Measurements from ENCODE around the gene IFITM5. TPM values are rescaled to one million over a fixed set of nuclear protein-coding genes. Genes with fewer than 3 reads are reported as not detected.
A peak's percentile ranks its signal among the peaks of the same experiment; 100 is the strongest.
"Not testable (repeated sequence)": the region's sequence is repeated elsewhere in the genome, so short reads cannot be mapped to it uniquely, and the experiment has no call there.

Gene IFITM5
- total RNA-seq, 4 donors from 2014 or later, result not detected

DNA sequence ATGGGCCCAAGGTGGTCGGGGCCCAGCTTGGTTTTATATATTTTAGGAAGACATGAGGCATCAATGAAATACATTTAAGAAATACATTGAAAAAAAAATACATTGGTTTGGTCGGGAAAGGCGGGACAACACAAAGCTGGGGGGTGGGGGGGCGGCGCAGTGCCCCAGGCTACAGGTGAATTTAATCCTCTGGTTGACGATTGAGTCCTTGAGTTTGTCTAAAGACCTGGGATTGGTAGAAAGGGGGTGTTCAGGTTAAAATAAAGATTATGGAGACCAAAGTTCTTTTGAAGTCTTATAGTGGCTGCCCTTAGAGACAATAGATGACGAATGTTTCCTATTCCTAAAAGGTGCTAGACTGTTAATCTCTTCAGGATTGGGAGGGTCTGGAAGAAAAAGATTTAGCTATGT is 17.6 kb upstream of the IFITM5 start:
- Histone ChIP-seq H3K9me3 (peaks cover 0 to 3% (median 0%) of the 10 kb centered on the region in 4 donors), H3K4me3 (peak overlapping the region; percentile 52 to 71 (median 56)), H3K27me3 (peaks cover 0 to 19% (median 8%) of the 10 kb centered on the region in 4 donors), H3K36me3 (no peaks in the 10 kb centered on the region), H3K27ac (replicated peaks in 1 of 4) (peak overlapping the region; percentile 76 to 86 (median 78)), H3K4me1 (peaks cover 8 to 49% (median 43%) of the 10 kb centered on the region in 4 donors)
- WGBS, result 74% methylated on average over 7 of the region's 7 CpGs
- DNase-seq (ENCODE audit: extremely low spot score), result no peak
- TF ChIP-seq, protein P1, sequence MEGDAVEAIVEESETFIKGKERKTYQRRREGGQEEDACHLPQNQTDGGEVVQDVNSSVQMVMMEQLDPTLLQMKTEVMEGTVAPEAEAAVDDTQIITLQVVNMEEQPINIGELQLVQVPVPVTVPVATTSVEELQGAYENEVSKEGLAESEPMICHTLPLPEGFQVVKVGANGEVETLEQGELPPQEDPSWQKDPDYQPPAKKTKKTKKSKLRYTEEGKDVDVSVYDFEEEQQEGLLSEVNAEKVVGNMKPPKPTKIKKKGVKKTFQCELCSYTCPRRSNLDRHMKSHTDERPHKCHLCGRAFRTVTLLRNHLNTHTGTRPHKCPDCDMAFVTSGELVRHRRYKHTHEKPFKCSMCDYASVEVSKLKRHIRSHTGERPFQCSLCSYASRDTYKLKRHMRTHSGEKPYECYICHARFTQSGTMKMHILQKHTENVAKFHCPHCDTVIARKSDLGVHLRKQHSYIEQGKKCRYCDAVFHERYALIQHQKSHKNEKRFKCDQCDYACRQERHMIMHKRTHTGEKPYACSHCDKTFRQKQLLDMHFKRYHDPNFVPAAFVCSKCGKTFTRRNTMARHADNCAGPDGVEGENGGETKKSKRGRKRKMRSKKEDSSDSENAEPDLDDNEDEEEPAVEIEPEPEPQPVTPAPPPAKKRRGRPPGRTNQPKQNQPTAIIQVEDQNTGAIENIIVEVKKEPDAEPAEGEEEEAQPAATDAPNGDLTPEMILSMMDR (IDR thresholded peaks at IDR 0.05), result no peak
- TF ChIP-seq POLR2AphosphoS5 (IDR thresholded peaks at IDR 0.05) (no peak), EP300 (IDR thresholded peaks at IDR 0.05) (no peak), POLR2A (IDR thresholded peaks at IDR 0.05; ENCODE audit: low read depth) (no peak)
- intact Hi-C loops (cut with DNase I), result no loop called here

DNA sequence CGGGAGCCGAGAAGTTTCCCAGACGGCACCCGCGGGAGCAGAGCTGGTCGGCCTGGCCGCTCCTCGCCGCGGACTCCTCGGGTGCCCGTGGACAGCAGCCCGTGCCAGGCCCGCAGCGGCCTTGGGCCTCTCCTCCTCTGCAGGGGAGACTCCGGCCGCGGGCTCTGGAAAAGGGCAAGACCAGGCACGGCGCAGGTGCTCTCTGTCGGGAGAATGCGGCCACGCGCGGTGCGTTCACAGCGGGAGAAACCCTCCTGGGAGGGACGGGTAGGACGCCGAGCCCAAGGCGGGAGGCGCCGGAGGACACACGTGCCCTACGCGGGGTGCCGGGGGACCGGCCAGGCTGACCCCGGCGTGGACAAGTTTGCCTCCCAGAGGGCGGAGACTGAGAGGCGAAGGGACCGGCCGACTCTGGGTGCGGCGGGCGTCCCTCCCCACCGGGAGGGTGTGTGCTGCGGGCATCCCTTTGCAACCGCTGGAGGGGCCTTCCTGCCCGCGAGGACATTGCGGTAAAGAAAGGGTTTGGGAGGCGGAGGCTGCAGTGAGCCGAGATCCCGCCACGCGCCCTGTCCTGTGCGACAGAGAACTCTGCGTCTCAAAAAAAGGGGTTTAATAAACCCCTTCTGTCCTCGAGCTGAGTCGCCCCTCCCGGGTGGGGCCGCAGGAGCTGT is 16.8 kb upstream of the IFITM5 start:
- no peaks in the 10 kb centered on the region for H3K36me3 ChIP-seq
- H3K4me1 ChIP-seq, result peaks cover 8 to 52% (median 46%) of the 10 kb centered on the region in 4 donors
- intact Hi-C loops (cut with DNase I), result no loop called here
- TF ChIP-seq EP300 (IDR thresholded peaks at IDR 0.05) (no peak), POLR2A (IDR thresholded peaks at IDR 0.05; ENCODE audit: low read depth) (no peak), POLR2AphosphoS5 (IDR thresholded peaks at IDR 0.05) (peak in 1 of 2 donors; percentile 10)
- TF ChIP-seq, protein P1 (IDR thresholded peaks at IDR 0.05), result no peak
- peak overlapping the region; percentile 52 to 71 (median 56) for H3K4me3 ChIP-seq
- peak overlapping the region; percentile 76 to 86 (median 78) for H3K27ac ChIP-seq (replicated peaks in 1 of 4)
- 52% methylated on average over 36 of the region's 64 CpGs for WGBS
- no peak for DNase-seq (ENCODE audit: extremely low spot score)
- peaks cover 0 to 3% (median 0%) of the 10 kb centered on the region in 4 donors for H3K9me3 ChIP-seq
- H3K27me3 ChIP-seq, result peaks cover 0 to 19% (median 8%) of the 10 kb centered on the region in 4 donors

DNA sequence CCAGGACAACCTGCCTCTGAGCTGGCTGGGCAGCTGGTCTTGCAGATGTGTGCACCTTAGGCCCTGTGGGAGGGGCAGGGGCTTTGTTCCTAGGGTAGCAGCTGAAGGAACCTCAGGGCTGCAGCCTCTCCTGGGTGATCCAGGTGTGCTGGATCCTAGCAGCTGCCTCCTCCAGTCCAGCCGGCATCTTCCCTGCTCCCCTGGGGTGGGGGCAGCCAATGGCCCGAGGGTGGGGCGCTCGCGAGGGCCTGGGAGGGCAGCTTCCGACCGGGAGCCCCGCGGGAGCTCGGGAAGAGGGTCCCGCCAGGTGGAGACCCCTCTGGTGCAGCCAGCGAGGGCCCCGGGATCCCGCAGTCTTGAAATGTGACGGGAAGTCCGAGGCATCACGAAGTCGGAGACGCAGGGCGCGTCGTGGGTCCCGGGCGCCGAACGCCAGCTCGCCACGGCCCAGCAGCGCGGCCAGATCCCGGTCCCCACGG is 16.2 kb upstream of the IFITM5 start:
- Histone ChIP-seq H3K27me3 (peaks cover 0 to 19% (median 8%) of the 10 kb centered on the region in 4 donors), H3K27ac (replicated peaks in 1 of 4) (peak overlapping the region; percentile 76 to 86 (median 78)), H3K4me1 (peaks cover 8 to 48% (median 42%) of the 10 kb centered on the region in 4 donors), H3K36me3 (no peaks in the 10 kb centered on the region), H3K9me3 (peaks cover 0 to 3% (median 0%) of the 10 kb centered on the region in 4 donors), H3K4me3 (peak overlapping the region; percentile 52 to 71 (median 56))
- no peak for DNase-seq (ENCODE audit: extremely low spot score)
- no peak for TF ChIP-seq POLR2A (IDR thresholded peaks at IDR 0.05; ENCODE audit: low read depth)
- TF ChIP-seq, protein P1 (IDR thresholded peaks at IDR 0.05), result no peak
- 55% methylated on average over 27 of the region's 32 CpGs for WGBS
- intact Hi-C loops (cut with DNase I), result no loop called here

DNA sequence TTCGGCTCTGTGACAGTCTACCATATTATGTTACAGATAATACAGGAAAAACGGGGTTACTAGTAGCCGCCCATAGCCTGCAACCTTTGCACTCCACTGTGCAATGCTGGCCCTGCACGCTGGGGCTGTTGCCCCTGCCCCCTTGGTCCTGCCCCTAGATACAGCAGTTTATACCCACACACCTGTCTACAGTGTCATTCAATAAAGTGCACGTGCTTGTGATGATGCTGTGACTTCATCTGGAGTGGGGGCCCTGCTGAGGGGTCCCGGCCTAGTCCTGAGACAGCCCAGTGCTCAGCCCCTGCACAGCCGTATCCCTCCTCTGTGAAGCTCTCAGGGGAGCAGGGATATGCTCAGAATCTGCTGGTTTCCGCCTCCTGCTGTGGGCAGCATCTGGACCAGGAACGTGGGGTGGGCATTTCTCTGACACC is 15.7 kb upstream of the IFITM5 start:
- H3K27me3 ChIP-seq, result peaks cover 0 to 19% (median 8%) of the 10 kb centered on the region in 4 donors
- no peaks in the 10 kb centered on the region for H3K36me3 ChIP-seq
- 82% methylated on average over 6 of the region's 9 CpGs for WGBS
- H3K4me1 ChIP-seq, result peaks cover 8 to 48% (median 42%) of the 10 kb centered on the region in 4 donors
- DNase-seq (ENCODE audit: extremely low spot score), result no peak
- no peak for TF ChIP-seq POLR2A (IDR thresholded peaks at IDR 0.05; ENCODE audit: low read depth)
- no peak for TF ChIP-seq POLR2AphosphoS5 (IDR thresholded peaks at IDR 0.05)
- TF ChIP-seq EP300 (IDR thresholded peaks at IDR 0.05), result no peak
- TF ChIP-seq, protein P1 (IDR thresholded peaks at IDR 0.05), result no peak
- peak overlapping the region; percentile 52 to 71 (median 56) for H3K4me3 ChIP-seq
- H3K9me3 ChIP-seq, result peaks cover 0 to 3% (median 0%) of the 10 kb centered on the region in 4 donors
- peak overlapping the region; percentile 76 to 86 (median 78) for H3K27ac ChIP-seq (replicated peaks in 1 of 4)
- intact Hi-C loops (cut with DNase I), result no loop called here

DNA sequence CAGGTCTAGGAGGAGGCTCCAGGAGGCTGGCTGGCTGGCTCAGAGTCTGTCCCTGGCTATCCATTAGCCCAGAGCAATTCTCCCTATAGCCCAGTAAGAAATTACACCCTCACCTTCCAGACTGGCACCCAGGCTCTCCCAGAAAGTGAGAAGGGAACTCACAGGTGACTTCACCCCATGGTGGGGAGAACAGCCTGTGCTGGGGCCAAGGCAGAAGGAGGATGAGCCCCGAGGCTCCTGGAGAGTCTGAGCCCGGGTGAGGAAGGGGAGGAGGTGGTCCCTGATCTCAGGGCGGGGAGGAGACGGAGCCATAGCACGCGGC is 15.2 kb upstream of the IFITM5 start:
- H3K36me3 ChIP-seq; intact Hi-C loops (cut with DNase I); H3K9me3 ChIP-seq; DNase-seq (ENCODE audit: extremely low spot score): not testable (repeated sequence)
- Histone ChIP-seq H3K4me3 (peak overlapping the region; percentile 52 to 71 (median 56)), H3K4me1 (peaks cover 8 to 54% (median 48%) of the 10 kb centered on the region in 4 donors), H3K27ac (replicated peaks in 1 of 4) (peak overlapping the region; percentile 76 to 86 (median 78)), H3K27me3 (peaks cover 0 to 19% (median 8%) of the 10 kb centered on the region in 4 donors)
- WGBS, result 60% methylated on average over 1 of the region's 6 CpGs

All from esophagus muscularis mucosa (tissue), 4 donors.